WTC11 (cell line): ENCODE measurements around the gene DOCK1. TPM values are rescaled to one million over a fixed set of nuclear protein-coding genes. Genes with fewer than 3 reads are reported as not detected.

ENCODE experiments used
- ATAC-seq: fragments of 200-7000 bp; cut with Tn5 transposase; 2 replicates; pipeline ENCODE4 v1.10.0; 2021; ENCODE audit warnings: mild to moderate bottlenecking, moderate library complexity
- CTCF ChIA-PET: fragments of 300-600 bp; sonication (Branson Sonifier 250); formaldehyde crosslinking; loops from one replicate; lab custom pipeline; 2021; ENCODE audit warnings: antibody characterized with exemption; lab: Charles Lee
- POLR2A ChIA-PET: fragments of 350-600 bp; sonication (Branson Sonifier 250); formaldehyde crosslinking; loops from one replicate; lab custom pipeline; 2021; ENCODE audit warnings: antibody characterized with exemption; lab: Charles Lee
- DNase-seq: peaks from one replicate; pipeline ENCODE4 v3.0.0; 2021; ENCODE audit warnings: low spot score
- H3K27ac Mint-ChIP-seq: 2 replicates; pipeline ENCODE4 v1.8.0; 2021; ENCODE audit warnings: mixed read lengths
- H3K27me3 Mint-ChIP-seq: 2 replicates; pipeline ENCODE4 v1.8.0; 2021; ENCODE audit warnings: low read depth, mild to moderate bottlenecking, moderate library complexity, mixed read lengths
- H3K36me3 Mint-ChIP-seq: 2 replicates; pipeline ENCODE4 v1.8.0; 2021; ENCODE audit warnings: mixed read lengths
- H3K4me1 Mint-ChIP-seq: 2 replicates; pipeline ENCODE4 v1.8.0; 2022; ENCODE audit warnings: mixed read lengths
- H3K4me3 Mint-ChIP-seq: 2 replicates; pipeline ENCODE4 v1.8.0; 2021; ENCODE audit warnings: mild to moderate bottlenecking, moderate library complexity, mixed read lengths
- H3K9me3 Mint-ChIP-seq: 2 replicates; pipeline ENCODE4 v1.8.0; 2021; ENCODE audit warnings: mixed read lengths
- ARID4B ChIP-seq: sonication (generic); formaldehyde crosslinking; IDR thresholded peaks from 2 replicates; pipeline ENCODE4 v1.8.0; 2023; ENCODE audit warnings: missing genetic modification reagents, mild to moderate bottlenecking, borderline replicate concordance
- ATF3 ChIP-seq: sonication (generic); formaldehyde crosslinking; conservative IDR thresholded peaks from 2 replicates; pipeline ENCODE4 v1.8.1; 2022; ENCODE audit warnings: mild to moderate bottlenecking, missing genetic modification reagents
- CREM ChIP-seq: sonication (generic); formaldehyde crosslinking; IDR thresholded peaks from 2 replicates; pipeline ENCODE4 v1.8.1; 2022; ENCODE audit warnings: mild to moderate bottlenecking, missing genetic modification reagents, moderate library complexity
- ELF4 ChIP-seq: sonication (generic); formaldehyde crosslinking; IDR thresholded peaks from 2 replicates; pipeline ENCODE4 v1.8.1; 2022; ENCODE audit warnings: low read depth, mild to moderate bottlenecking, moderate library complexity, missing genetic modification reagents
- ETV6 ChIP-seq: sonication (generic); formaldehyde crosslinking; IDR thresholded peaks from 2 replicates; pipeline ENCODE4 v1.8.1; 2022; ENCODE audit warnings: mild to moderate bottlenecking, missing genetic modification reagents
- HMGXB4 ChIP-seq: sonication (generic); formaldehyde crosslinking; IDR thresholded peaks from 2 replicates; pipeline ENCODE4 v1.8.1; 2023; ENCODE audit warnings: mild to moderate bottlenecking, moderate library complexity, missing genetic modification reagents
- JAZF1 ChIP-seq: fragments of 250-450 bp; sonication (Bioruptor Pico); IDR thresholded peaks from 2 replicates; pipeline ENCODE4 v1.9.0; 2021; ENCODE audit warnings: moderate library complexity, mild to moderate bottlenecking, inconsistent platforms
- KAT7 ChIP-seq: sonication (generic); formaldehyde crosslinking; IDR thresholded peaks from 2 replicates; pipeline ENCODE4 v1.8.1; 2023; ENCODE audit warnings: missing genetic modification reagents, mild to moderate bottlenecking, borderline replicate concordance
- NFE2L1 ChIP-seq: sonication (generic); formaldehyde crosslinking; IDR thresholded peaks from 2 replicates; pipeline ENCODE4 v1.8.1; 2023; ENCODE audit warnings: missing genetic modification reagents
- NR3C1 ChIP-seq: sonication (generic); formaldehyde crosslinking; conservative IDR thresholded peaks from 2 replicates; pipeline ENCODE4 v1.8.1; 2023; ENCODE audit warnings: low read depth, mild to moderate bottlenecking, missing genetic modification reagents
- PRDM15 ChIP-seq: sonication (generic); formaldehyde crosslinking; IDR thresholded peaks from 2 replicates; pipeline ENCODE4 v1.8.0; 2022; ENCODE audit warnings: missing genetic modification reagents
- RELA ChIP-seq: sonication (generic); formaldehyde crosslinking; IDR thresholded peaks from 2 replicates; pipeline ENCODE4 v1.8.1; 2022; ENCODE audit warnings: missing genetic modification reagents, mild to moderate bottlenecking, borderline replicate concordance
- TCF7 ChIP-seq: sonication (generic); formaldehyde crosslinking; IDR thresholded peaks from 2 replicates; pipeline ENCODE4 v1.8.0; 2022; ENCODE audit warnings: mild to moderate bottlenecking, low read depth, missing genetic modification reagents, moderate library complexity
- TEAD1 ChIP-seq: sonication (generic); formaldehyde crosslinking; IDR thresholded peaks from 2 replicates; pipeline ENCODE4 v1.8.0; 2022; ENCODE audit warnings: mild to moderate bottlenecking, missing genetic modification reagents
- USF2 ChIP-seq: sonication (generic); formaldehyde crosslinking; IDR thresholded peaks from 2 replicates; pipeline ENCODE4 v1.8.1; 2023; ENCODE audit warnings: mild to moderate bottlenecking, missing genetic modification reagents, moderate library complexity
- ZNF512 ChIP-seq: sonication (generic); formaldehyde crosslinking; IDR thresholded peaks from 2 replicates; pipeline ENCODE4 v1.8.1; 2022; ENCODE audit warnings: missing genetic modification reagents, borderline replicate concordance
- ZSCAN18 ChIP-seq: fragments of 250-450 bp; sonication (Bioruptor Pico); IDR thresholded peaks from 2 replicates; pipeline ENCODE4 v2.1.2; 2022; ENCODE audit warnings: mild to moderate bottlenecking, moderate library complexity
- total RNA-seq: library from RNA; stranded (reverse); gene quantifications from 3 replicates; pipeline ENCODE4 v1.2.3, GENCODE V29; 2021

Gene DOCK1
- total RNA-seq, 1 experiment from 2014 or later = 52.1 TPM

GRCh38 chr10:127368929-127369328, 463.7 kb downstream of the DOCK1 start:
- Mint-ChIP-seq H3K9me3 (no peaks in the 10 kb centered on the region), H3K27ac (no peak overlapping the region), H3K4me1 (no peaks in the 10 kb centered on the region), H3K4me3 (no peak overlapping the region)
- ATAC-seq = no peak
- POLR2A ChIA-PET = no interaction called here
- no peak for DNase-seq
- TF ChIP-seq ZSCAN18 (no peak), ARID4B (CRISPR knock-in tag) (no peak), USF2 (CRISPR knock-in tag) (no peak), NR3C1 (CRISPR knock-in tag) (no peak), CREM (no peak), PRDM15 (CRISPR knock-in tag) (no peak), ETV6 (CRISPR knock-in tag) (no peak)
- TF ChIP-seq, all 79 proteins: peak for 0
- H3K36me3 Mint-ChIP-seq = no peaks in the 10 kb centered on the region
- no peaks in the 10 kb centered on the region for H3K27me3 Mint-ChIP-seq
- CTCF ChIA-PET = interaction anchor here (0.7 kb wide), 1 partner anchor 104 kb away, joined by 5 read pairs; no protein-coding TSS in a partner anchor

GRCh38 chr10:127370601-127371000, 465.4 kb downstream of the DOCK1 start:
- H3K27me3 Mint-ChIP-seq = no peaks in the 10 kb centered on the region
- no peak overlapping the region for H3K4me3 Mint-ChIP-seq
- ChIA-PET POLR2A (interaction anchor here (0.5 kb wide), 1 partner anchor 700 kb away, joined by 3 read pairs; the partner anchor contains the start of gene C10orf90), CTCF (no interaction called here)
- no peak for ATAC-seq
- no peak overlapping the region for H3K27ac Mint-ChIP-seq
- H3K4me1 Mint-ChIP-seq = no peaks in the 10 kb centered on the region
- peaks cover 13% of the 10 kb centered on the region; the same call in 1 of the 2 replicates for H3K36me3 Mint-ChIP-seq
- TF ChIP-seq NFE2L1 = no peak
- TF ChIP-seq ATF3 (CRISPR knock-in tag) = no peak
- TF ChIP-seq JAZF1 (CRISPR knock-in tag) = no peak
- TF ChIP-seq, all 79 proteins: peak for 0
- no peak for DNase-seq
- H3K9me3 Mint-ChIP-seq = no peaks in the 10 kb centered on the region

GRCh38 chr10:127372361-127372760, 467.1 kb downstream of the DOCK1 start:
- no peak overlapping the region for H3K27ac Mint-ChIP-seq
- DNase-seq (no peak), ATAC-seq (no peak)
- POLR2A ChIA-PET = no interaction called here
- H3K4me1 Mint-ChIP-seq = no peaks in the 10 kb centered on the region
- peaks cover 17% of the 10 kb centered on the region for H3K36me3 Mint-ChIP-seq
- no peaks in the 10 kb centered on the region for H3K27me3 Mint-ChIP-seq
- no peak overlapping the region for H3K4me3 Mint-ChIP-seq
- CTCF ChIA-PET = no interaction called here
- no peaks in the 10 kb centered on the region for H3K9me3 Mint-ChIP-seq
- TF ChIP-seq TEAD1 (CRISPR knock-in tag) = no peak
- no peak for TF ChIP-seq ETV6 (CRISPR knock-in tag)
- no peak for TF ChIP-seq TCF7
- TF ChIP-seq ZNF512 (CRISPR knock-in tag) = no peak
- TF ChIP-seq ELF4 (CRISPR knock-in tag) = no peak
- no peak for TF ChIP-seq HMGXB4 (CRISPR knock-in tag)
- TF ChIP-seq KAT7 (CRISPR knock-in tag) = no peak
- no peak for TF ChIP-seq RELA (CRISPR knock-in tag)
